SKM-1 treated with dmso at 0.1 percent for 144 hours (cell line): ENCODE results near the gene PTGR2.
"Not testable (repeated sequence)": the region's sequence is repeated elsewhere in the genome, so short reads cannot be mapped to it uniquely, and the experiment has no call there.

Experiments used
- DNase-seq: peaks from one replicate; lab custom pipeline; 2025; ENCODE audit not compliant: unreplicated experiment; lab: John Stamatoyannopoulos, UW

The PTGR2 gene

DNA sequence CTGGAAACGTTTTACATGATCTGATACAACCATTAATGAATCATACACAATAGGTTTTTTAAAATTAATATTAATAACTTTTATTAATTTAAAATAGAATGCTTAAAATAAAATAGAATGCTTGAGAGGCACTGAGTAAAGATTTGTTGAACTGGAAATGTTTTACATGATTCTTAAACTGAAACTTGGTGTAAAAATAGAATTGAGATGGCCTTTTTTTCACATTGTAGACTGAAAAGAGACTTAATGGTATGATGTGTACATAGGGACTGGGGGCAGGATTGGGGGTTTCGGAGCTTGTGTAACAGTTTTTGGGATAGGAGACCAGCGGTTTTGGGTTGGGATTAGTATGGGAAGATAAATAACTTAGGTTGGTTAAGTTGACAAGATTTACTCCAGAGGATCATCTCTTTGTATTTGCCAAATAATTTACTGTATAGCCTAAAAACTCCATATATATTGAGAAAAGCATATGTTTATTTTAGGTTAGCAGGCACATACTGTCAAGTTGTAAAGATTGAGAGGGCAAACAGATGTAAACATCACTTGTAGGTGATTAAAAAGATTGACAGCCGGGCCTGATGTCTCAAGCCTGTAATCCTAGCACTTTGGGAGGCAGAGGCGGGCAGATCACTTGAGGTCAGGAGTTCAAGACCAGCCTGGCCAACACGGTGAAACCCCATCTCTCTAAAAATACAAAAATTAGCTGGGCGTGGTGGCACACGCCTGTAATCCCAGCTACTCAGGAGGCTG, 33.0 kb downstream of the PTGR2 start:
- no peak for DNase-seq

DNA sequence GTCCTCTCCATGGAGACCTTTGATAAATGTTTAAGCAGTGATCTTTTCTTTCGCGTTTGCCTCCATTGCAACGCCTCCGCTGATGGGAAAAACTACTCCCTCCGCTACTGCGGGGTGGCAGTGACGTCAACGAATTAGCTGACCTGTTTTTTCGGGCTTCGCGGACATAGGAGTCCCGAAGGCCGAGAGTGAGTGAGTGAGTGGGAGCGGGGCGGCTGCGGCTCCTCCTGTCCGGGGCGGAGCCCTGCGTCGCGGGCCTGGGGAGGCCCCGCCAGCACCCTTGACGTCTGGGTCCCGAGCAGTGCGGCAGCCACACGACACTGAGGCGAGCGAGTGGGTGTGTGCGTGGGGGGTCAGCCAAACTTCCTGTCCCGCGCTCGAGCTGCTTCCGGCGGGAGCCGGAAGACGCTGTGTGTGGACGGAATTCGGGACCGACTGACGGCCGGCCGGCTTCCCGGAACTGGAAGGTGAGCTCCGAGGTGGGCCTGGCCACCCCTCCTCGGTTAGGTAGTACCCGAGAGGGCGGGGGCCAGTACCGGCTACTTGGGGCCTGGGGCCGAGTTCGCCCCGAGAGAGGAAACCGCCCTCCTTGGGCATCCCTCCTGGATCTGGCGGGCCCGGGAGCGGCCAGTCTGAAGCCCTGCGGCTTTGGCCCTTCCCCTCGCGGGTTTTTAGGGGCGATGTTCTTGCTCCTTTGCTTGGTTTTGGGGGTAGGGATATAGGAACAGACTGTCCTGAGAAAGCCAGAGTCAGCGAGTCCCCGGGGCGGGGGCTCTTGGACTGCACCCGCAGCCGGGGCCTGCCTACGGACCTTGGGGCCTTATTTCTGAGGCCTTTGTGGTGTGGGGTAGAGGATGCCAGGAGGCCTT, 35.1 kb downstream of the PTGR2 start, which contains the start of gene ZNF410:
Gene ZNF410, plus strand, starts transcription at position 411 of the 869 bp plus-strand sequence. CDS start 5,317 bp downstream, outside the sequence.
- peak; percentile 76 for DNase-seq

DNA sequence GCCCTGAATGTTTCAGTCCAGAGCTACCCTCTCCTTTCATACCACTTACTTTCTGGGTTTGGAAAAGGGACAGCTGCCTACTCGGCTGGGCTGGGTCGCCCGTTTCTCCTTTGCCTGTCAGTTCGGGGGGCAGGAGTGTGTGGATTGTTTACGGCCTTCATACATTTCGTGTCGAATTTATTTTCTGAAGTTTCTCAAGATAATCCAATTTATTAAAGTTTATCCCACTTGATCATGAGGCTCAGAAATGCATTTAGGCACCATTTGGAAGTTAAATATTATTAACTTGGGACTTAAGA, 35.6 kb downstream of the PTGR2 start:
- no peak for DNase-seq

DNA sequence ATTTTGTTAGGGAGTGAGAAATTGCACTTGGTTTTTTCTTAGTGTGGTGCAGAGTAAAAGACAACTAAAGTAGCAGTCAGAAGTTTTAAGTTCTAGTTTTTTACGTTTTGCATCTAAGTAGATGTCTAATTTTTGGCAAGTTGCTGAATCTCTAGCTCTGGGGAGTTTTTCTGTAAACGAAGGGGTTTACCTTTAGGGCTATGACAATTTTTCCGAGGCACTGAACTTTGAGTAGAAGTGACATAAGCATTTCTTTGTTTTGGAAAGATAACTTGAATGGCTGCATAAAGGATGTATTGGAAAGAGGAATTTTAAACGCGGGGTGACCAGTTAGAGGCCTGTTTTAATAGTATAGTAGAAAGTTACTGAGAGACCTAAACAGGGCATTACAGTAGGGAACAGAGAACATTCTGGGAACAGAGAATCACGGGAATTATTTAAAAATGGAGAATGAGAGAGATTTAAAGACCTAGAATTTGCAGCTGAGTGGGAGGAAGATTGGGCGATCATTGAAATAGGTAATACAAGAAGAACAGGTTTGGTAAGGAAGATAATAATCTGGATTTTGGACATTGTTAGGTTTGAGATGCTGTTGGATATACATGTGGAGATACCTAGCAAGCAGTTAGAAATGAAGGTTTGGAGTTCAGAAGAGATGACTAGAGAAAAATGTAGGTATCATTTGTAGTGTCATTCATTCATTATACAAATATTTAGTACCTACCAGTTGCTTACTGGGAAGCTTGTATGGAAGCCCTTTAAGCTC, 36.2 kb downstream of the PTGR2 start:
- no peak for DNase-seq

DNA sequence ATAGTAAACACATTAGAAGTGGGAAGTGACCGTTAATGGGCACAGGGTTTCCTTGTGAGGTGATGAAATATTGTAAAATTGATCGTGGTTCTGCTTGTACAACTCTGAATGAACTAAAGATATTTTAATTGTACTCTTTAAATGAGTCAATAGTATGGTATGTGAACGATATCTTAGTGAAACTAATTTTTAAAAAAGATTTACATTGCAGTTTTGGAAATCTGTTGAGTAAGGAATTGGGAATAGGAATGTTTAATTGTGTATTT, 36.8 kb downstream of the PTGR2 start:
- DNase-seq = no peak

DNA sequence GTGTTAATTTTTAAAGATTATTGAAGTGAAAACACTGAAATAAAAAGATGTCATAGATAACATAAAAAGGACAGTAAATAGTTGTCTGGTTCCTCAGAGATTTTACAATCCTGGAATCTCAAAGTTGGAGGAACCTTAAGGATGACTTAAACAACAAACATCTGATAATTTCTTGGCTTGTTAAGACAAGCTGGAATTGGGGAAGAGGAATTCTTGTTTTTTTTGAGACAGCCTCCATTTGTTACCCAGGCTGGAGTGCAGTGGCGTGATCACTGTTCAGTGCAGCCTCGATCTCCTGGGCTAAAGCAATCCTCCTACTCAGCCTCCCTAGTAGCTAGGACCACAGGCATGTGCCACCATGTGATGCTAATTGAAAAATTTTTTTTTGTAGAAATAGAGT, 37.3 kb downstream of the PTGR2 start:
- DNase-seq = no peak

DNA sequence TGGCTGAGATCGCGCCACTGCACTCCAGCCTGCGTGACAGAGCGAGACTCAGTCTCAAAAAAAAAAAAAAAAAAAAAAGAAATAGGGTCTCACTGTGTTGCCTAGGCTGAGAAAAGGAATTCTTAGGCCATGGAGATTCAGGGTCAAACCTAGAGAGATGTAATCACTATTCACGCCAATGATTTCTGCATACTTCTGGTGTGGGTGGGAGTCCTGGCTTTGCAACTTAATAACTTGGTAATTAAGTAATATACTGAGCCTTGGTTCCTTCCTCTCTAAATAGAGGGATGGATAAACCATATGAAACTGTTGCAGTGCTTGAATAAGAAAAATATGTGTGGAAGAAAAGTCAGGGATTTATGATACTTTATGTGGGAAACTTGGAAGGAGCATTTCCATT, 37.7 kb downstream of the PTGR2 start:
- no peak for DNase-seq

DNA sequence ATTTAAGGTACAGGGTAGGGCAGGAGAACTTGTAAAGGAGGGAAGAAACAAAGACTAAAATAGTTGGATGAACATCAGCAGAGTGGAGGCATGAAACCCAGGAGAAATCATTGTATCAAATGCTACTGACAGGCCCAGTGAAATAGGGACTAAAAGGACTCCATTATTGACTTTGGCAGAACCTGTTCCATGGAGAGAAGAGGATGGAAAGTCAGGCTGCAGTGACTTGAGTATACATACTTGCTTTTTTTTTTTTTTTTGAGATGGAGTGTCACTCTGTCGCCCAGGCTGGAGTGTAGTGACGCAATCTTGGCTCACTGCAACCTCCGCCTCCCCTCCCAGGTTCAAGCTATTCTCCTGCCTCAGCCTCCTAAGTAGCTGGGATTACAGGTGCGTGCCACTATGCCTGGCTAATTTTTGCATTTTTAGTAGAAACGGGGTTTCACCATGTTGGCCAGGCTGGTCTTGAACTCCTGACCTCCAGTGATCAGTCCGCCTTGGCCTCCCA, 42.6 kb downstream of the PTGR2 start:
- not testable (repeated sequence) for DNase-seq

DNA sequence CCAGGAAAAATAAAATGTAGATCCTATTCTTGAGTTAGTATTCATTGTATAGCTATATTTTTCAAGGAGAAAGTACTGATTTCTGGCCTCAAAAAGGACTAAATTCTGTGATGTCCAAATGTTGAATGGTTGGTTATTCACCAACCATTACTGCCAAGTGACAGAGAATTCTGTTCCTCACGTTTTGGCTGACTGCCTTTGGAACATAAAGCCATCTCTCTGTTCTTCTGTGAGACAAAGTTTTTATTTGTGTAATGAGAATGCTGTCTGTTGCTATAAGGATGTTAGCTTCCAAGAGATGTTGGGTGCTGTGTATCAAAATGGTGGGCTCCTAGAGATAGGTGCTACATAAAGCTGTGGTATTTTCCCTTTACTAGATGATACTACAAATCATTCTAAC, 44.3 kb downstream of the PTGR2 start:
- no peak for DNase-seq

DNA sequence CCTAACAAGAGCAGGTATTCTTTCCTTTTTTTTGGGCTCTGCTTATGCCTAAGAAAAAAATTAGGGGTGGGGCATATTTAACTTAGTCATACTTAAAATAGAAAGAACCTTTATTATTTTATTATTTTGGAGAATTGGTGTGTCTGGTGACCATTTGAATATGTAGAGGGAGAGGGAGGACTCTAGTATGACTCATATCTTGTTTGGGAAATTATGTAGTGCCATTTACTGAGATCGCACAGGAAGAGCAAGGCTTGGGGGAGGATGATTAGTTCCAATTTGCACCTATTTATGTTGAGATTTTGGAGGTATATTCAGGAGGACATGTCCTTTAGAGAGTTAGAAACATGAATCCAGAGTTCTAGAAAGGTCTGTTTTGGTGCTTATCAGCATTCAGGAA, 44.9 kb downstream of the PTGR2 start:
- DNase-seq = no peak

DNA sequence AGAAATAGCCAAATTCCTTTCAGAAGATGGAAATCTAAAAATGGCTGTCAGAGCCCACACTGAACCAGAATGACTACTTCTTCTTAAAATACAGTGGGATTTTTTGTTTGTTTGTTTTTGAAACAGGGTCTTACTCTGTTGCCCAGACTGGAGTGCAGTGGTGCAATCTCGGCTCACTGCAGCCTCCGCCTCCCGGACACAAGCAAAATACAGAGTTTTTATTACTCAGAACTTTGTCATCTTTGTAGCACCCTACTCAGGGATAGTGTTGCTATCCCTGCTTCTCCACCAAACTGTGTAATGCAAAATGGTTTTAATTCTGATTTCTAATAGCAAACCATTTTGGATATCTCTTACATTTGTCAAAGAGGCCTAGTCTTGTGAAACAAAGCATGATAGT, 51.4 kb downstream of the PTGR2 start:
- no peak for DNase-seq

DNA sequence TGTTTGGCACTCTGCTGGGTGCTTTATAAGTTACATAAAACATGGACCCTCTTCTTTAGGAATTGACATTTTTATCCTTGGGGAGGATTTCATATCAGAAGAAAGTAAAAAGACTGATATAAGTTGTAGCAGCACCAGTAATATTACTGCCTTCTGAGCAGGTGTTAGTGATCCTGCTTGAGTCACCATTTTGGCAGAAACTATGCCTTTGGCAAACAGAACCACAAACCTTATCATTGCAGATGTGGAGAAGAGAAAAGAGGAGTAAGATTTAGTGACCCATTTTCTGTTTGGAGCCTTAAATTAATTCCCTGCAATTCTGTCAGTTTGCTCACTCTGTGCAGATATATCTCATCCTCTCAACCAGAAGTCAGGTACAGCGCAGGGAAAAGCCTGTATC, 58.0 kb downstream of the PTGR2 start:
- no peak for DNase-seq

DNA sequence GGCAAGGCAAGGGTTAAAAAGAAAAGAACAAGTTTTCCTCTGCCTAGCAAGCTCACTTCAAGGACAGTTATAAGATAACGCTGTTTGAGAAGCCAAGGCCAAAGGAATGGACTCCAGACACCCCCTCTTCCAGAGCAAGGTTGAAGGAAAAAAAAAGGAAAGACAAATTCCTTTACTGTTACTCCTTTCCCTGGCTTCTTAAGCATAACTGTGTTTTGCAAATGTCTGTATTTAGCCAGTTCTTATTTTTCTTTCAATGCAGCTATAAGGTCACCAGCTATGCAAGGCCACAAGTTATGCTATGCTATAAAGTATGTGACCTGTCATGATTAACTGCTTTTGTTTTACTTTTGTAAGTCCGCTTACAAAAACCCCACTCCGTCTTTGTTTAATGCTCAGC, 61.6 kb downstream of the PTGR2 start:
- DNase-seq = no peak

DNA sequence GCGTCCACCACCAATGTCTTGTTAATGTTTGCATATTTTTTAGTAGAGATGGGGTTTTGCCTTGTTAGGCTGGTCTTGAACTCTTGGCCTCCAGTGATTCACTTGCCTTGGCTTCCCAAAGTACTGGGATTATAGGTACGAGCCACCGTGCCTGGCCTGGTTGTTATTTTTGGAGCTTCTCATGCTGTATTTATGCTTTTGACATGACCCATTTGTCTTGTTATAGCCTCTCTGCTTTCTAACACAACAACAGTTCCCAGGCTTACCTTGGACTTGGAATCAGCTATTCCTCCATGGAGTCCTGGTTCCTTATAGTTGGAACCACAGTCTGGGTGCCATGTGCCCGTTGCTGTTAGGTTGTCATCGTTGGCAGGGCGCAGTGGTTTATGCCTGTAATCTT, 64.7 kb downstream of the PTGR2 start:
- DNase-seq = no peak

DNA sequence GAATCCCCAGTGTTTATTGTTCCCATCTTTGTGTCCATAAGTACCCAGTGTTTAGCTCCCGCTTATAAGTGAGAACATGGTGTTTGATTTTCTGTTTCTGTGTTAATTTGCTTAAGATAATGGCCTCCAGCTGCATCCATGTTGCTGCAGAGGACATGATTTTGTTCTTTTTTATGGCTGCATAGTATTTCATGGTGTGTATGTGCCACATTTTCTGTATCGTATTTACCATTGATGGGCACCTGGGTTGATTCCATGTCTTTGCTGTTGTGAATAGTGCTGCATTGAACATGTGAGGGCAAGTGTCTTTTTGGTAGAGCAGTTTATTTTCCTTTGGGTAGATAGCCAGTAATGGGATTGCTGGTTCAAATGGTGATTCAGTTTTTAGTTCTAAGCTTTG, 67.8 kb downstream of the PTGR2 start:
- not testable (repeated sequence) for DNase-seq

DNA sequence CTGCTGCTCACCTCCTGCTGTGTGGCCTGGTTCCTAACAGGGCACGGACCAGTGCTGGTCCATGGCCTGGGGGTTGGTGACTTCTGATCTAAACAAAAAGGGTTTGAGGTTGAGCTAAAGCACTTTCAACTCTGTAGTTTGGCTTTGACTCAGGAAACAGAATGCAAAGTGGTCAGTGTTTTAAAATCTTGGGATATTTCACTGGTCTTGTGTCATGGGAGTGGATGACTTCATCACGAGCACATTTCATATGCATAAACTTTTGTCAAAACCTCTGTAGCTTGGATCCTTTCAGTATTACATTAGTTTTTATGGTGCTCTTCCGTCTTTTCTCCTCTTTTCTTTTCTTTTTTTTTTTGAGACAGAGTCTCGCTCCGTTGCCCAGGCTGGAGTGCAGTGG, 72.7 kb downstream of the PTGR2 start:
- DNase-seq = no peak
